GM04504 (cell line): ENCODE measurements around the gene CCSER1.
"Not testable (repeated sequence)": the region's sequence is repeated elsewhere in the genome, so short reads cannot be mapped to it uniquely, and the experiment has no call there.

Source experiments
- DNase-seq: peaks from one replicate; pipeline ENCODE4 v3.0.0-alpha.2; 2012; ENCODE audit warnings: low read depth

The CCSER1 gene

GRCh38 chr4:91590260-91590659 is 1463.1 kb downstream of the CCSER1 start:
- DNase-seq: no peak

GRCh38 chr4:91592125-91592524 is 1464.9 kb downstream of the CCSER1 start:
- DNase-seq: no peak

GRCh38 chr4:91596718-91597117 is 1469.5 kb downstream of the CCSER1 start:
- DNase-seq: no peak

GRCh38 chr4:91598696-91599095 is 1471.5 kb downstream of the CCSER1 start:
- DNase-seq: no peak

- no peak for DNase-seq
Observed at GRCh38 chr4:91600301-91600700, 1473.1 kb downstream of the CCSER1 start.

- DNase-seq: no peak
Observed at GRCh38 chr4:91601401-91601800, 1474.2 kb downstream of the CCSER1 start.

- DNase-seq: no peak
Observed at GRCh38 chr4:91611782-91612181, 1484.6 kb downstream of the CCSER1 start.

GRCh38 chr4:91620952-91621351 is 1493.8 kb downstream of the CCSER1 start:
- no peak for DNase-seq

GRCh38 chr4:91621446-91621845 is 1494.3 kb downstream of the CCSER1 start:
- no peak for DNase-seq

- DNase-seq: no peak
Observed at GRCh38 chr4:91622925-91623602, 1495.9 kb downstream of the CCSER1 start.

GRCh38 chr4:91623603-91623967 is 1496.4 kb downstream of the CCSER1 start:
- not testable (repeated sequence) for DNase-seq

GRCh38 chr4:91630054-91630453 is 1502.9 kb downstream of the CCSER1 start:
- no peak for DNase-seq

GRCh38 chr4:91630764-91631163 is 1503.6 kb downstream of the CCSER1 start:
- DNase-seq: no peak

GRCh38 chr4:91631335-91631734 is 1504.1 kb downstream of the CCSER1 start:
- no peak for DNase-seq

- no peak for DNase-seq
Observed at GRCh38 chr4:91636083-91636482, 1508.9 kb downstream of the CCSER1 start.
